Activated naive CD8-positive, alpha-beta T cell treated with anti-CD3 and anti-CD28 coated beads, Interleukin-2, amount 50 U/mL, for 24 hours (primary cell): ENCODE data around the gene SULT2A1.
A peak's percentile ranks its signal among the peaks of the same experiment; 100 is the strongest.
"Not testable (repeated sequence)": the region's sequence is repeated elsewhere in the genome, so short reads cannot be mapped to it uniquely, and the experiment has no call there.

ENCODE experiments used
- ATAC-seq: fragments of 150-1000 bp; cut with Tn5 transposase; one replicate; pipeline ENCODE4 v1.10.0; 2021
- DNase-seq: peaks from one replicate; pipeline ENCODE4 v3.0.0; 2021
- H3K27ac Mint-ChIP-seq: one replicate; pipeline ENCODE4 v1.8.0; 2021; ENCODE audit warnings: mild to moderate bottlenecking, mixed read lengths
- H3K27me3 Mint-ChIP-seq: one replicate; pipeline ENCODE4 v1.8.0; 2021; ENCODE audit warnings: mixed read lengths
- H3K36me3 Mint-ChIP-seq: one replicate; pipeline ENCODE4 v1.8.0; 2021; ENCODE audit warnings: low read depth, mixed read lengths
- H3K4me1 Mint-ChIP-seq: one replicate; pipeline ENCODE4 v1.8.0; 2021; ENCODE audit warnings: mixed read lengths
- H3K4me3 Mint-ChIP-seq: one replicate; pipeline ENCODE4 v1.8.0; 2021; ENCODE audit warnings: mild to moderate bottlenecking, moderate library complexity, mixed read lengths
- H3K9me3 Mint-ChIP-seq: one replicate; pipeline ENCODE4 v1.8.0; 2021; ENCODE audit warnings: mixed read lengths

Gene SULT2A1

DNA sequence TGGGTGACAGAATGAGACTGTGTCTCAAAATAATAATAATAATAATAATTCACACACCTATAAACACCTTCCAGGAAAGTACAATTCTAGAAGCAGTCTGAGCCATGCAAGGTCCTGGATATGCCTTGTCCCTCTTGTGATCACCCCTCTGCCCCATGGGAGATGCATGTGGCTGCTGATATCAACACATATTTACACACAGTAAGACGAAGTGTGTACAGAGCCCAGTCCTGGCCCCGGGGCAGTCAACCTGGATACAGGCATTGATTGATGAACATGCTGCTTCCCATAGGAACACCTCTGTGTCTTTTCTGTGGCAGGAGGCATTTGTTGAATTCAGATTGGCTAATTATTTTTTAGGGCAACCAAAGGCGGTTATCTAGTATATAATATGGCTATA is 3.2 kb downstream of the SULT2A1 start:
- DNase-seq (no peak), ATAC-seq (no peak)
- H3K27ac Mint-ChIP-seq, result no peak overlapping the region
- peaks cover 2% of the 10 kb centered on the region for H3K36me3 Mint-ChIP-seq
- H3K4me1 Mint-ChIP-seq, result no peaks in the 10 kb centered on the region
- H3K27me3 Mint-ChIP-seq, result peaks cover 18% of the 10 kb centered on the region
- H3K4me3 Mint-ChIP-seq, result no peak overlapping the region
- peaks cover 4% of the 10 kb centered on the region for H3K9me3 Mint-ChIP-seq

GRCh38 chr19:47881757-47882156 is 4.4 kb downstream of the SULT2A1 start:
- Mint-ChIP-seq H3K4me3 (no peak overlapping the region), H3K27me3 (peaks cover 15% of the 10 kb centered on the region), H3K36me3 (peaks cover 2% of the 10 kb centered on the region), H3K9me3 (peaks cover 4% of the 10 kb centered on the region), H3K4me1 (no peaks in the 10 kb centered on the region), H3K27ac (no peak overlapping the region)
- ATAC-seq (no peak), DNase-seq (no peak)

DNA sequence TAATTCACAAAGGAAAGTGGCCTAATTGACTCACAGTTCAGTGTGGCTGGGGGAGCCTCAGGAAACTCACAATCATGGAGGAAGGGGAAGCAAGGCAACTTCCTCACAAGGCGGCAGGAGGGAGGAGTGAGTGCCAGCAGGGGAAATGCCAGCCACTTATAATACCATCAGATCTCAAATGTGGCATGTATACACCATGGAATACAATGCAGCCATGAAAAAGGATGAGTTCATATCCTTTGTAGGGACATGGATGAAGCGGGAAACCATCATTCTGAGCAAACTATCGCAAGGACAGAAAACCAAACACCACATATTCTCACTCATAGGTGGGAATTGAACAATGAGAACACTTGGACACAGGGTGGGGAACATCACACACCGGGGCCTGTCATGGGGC is 6.7 kb downstream of the SULT2A1 start:
- H3K36me3 Mint-ChIP-seq, H3K27ac Mint-ChIP-seq, DNase-seq, H3K9me3 Mint-ChIP-seq, H3K4me1 Mint-ChIP-seq, ATAC-seq, H3K4me3 Mint-ChIP-seq: not testable (repeated sequence)
- peaks cover 13% of the 10 kb centered on the region for H3K27me3 Mint-ChIP-seq

DNA sequence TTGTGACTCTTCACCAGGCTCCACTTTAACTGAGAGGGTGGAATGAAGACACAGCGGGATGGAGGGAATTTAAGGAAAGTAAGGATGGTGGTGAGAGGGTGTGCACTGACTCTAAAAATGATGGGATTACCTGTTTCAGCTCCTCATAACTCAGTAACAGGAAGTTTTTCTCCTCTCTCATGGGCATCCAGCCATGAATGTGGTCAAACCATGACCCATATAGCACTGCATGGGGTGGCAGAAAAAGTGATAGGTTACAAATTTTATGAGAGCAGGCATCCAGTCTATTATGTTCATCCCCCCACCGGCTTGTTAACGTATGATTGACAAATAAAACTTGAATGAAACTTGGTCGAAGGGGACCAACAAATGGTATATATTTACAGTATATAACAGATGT is 7.2 kb downstream of the SULT2A1 start:
- no peak for ATAC-seq
- Mint-ChIP-seq H3K27ac (no peak overlapping the region), H3K4me3 (no peak overlapping the region), H3K27me3 (peaks cover 13% of the 10 kb centered on the region), H3K4me1 (no peaks in the 10 kb centered on the region), H3K9me3 (peaks cover 4% of the 10 kb centered on the region), H3K36me3 (peaks cover 2% of the 10 kb centered on the region)
- no peak for DNase-seq

GRCh38 chr19:47865166-47865565 is 20.9 kb downstream of the SULT2A1 start:
- H3K4me1 Mint-ChIP-seq, result peaks cover 3% of the 10 kb centered on the region
- H3K36me3 Mint-ChIP-seq, result no peaks in the 10 kb centered on the region
- H3K27me3 Mint-ChIP-seq, result peaks cover 11% of the 10 kb centered on the region
- no peak overlapping the region for H3K27ac Mint-ChIP-seq
- no peaks in the 10 kb centered on the region for H3K9me3 Mint-ChIP-seq
- DNase-seq (no peak), ATAC-seq (no peak)
- no peak overlapping the region for H3K4me3 Mint-ChIP-seq

GRCh38 chr19:47863514-47863936 is 22.6 kb downstream of the SULT2A1 start:
- ATAC-seq (peak; percentile 89), DNase-seq (peak; percentile 94)
- H3K27me3 Mint-ChIP-seq, result peaks cover 9% of the 10 kb centered on the region
- H3K9me3 Mint-ChIP-seq, result no peaks in the 10 kb centered on the region
- H3K4me1 Mint-ChIP-seq, result peaks cover 3% of the 10 kb centered on the region
- H3K27ac Mint-ChIP-seq, result no peak overlapping the region
- H3K36me3 Mint-ChIP-seq, result no peaks in the 10 kb centered on the region
- no peak overlapping the region for H3K4me3 Mint-ChIP-seq

DNA sequence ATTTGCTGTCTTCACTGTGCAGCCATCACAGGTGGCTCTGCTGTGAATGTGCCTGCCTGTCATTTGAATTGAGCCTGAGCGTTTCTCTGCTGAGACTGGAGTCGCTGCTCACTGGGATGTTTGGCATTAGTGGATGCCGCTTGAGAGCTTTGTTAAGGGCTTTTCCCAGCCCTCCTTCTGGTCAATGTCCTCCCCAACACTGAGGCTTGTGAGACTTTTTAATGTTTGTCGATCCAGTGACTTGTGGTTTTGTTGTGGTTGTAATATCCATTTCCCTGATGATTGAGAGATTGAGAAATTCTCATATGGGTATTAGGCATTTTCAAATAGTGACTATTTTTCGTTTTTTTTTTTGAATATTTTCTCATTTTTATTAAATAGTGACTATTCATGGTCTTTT is 24.5 kb downstream of the SULT2A1 start:
- Mint-ChIP-seq H3K4me3 (no peak overlapping the region), H3K4me1 (peaks cover 3% of the 10 kb centered on the region), H3K27me3 (peaks cover 9% of the 10 kb centered on the region), H3K27ac (no peak overlapping the region), H3K36me3 (no peaks in the 10 kb centered on the region), H3K9me3 (no peaks in the 10 kb centered on the region)
- ATAC-seq (no peak), DNase-seq (no peak)

GRCh38 chr19:47860602-47861297 is 25.4 kb downstream of the SULT2A1 start:
- H3K27ac Mint-ChIP-seq, result no peak overlapping the region
- ATAC-seq, result no peak

DNA sequence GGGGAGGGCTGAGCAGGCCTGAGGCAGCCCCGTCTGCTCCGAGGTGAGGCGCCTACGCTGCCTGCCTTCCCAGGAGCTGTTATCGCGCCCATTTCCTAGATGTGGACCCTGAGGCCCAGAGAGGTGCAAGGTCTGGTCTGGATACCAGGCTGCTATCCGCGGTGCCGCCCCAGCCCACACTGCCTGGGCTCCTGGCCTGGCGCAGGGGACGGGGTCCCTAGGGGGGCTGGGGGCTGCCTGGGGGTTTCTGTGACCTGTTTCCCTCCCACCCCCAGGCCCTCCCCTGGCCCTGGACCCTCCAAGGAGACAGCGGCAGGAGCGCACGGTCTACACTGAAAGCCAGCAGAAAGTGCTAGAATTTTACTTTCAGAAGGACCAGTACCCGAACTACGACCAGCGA is 26.3 kb downstream of the SULT2A1 start:
- H3K9me3 Mint-ChIP-seq, H3K36me3 Mint-ChIP-seq, DNase-seq, H3K27ac Mint-ChIP-seq, H3K4me1 Mint-ChIP-seq, H3K4me3 Mint-ChIP-seq, H3K27me3 Mint-ChIP-seq: not testable (repeated sequence)
- peak; percentile 18 for ATAC-seq

More at GRCh38 chr19:47860602-47861297, 25.4 kb downstream of the SULT2A1 start:
- H3K27me3 Mint-ChIP-seq, result peaks cover 9% of the 10 kb centered on the region
- peaks cover 3% of the 10 kb centered on the region for H3K4me1 Mint-ChIP-seq
- no peak overlapping the region for H3K4me3 Mint-ChIP-seq
- no peaks in the 10 kb centered on the region for H3K9me3 Mint-ChIP-seq
- no peak for DNase-seq
- H3K36me3 Mint-ChIP-seq, result no peaks in the 10 kb centered on the region

- H3K36me3 Mint-ChIP-seq, H3K9me3 Mint-ChIP-seq, H3K4me3 Mint-ChIP-seq, H3K4me1 Mint-ChIP-seq, H3K27ac Mint-ChIP-seq, ATAC-seq, DNase-seq: not testable (repeated sequence)
- H3K27me3 Mint-ChIP-seq, result peaks cover 11% of the 10 kb centered on the region
These were observed 27.3 kb downstream of the SULT2A1 start, which contains the start of gene TPRX2 for GRCh38 chr19:47858646-47859285. TSS of gene TPRX2 (plus strand) at chr19:47859235. CDS start at chr19:47859247, 12 bp downstream.

DNA sequence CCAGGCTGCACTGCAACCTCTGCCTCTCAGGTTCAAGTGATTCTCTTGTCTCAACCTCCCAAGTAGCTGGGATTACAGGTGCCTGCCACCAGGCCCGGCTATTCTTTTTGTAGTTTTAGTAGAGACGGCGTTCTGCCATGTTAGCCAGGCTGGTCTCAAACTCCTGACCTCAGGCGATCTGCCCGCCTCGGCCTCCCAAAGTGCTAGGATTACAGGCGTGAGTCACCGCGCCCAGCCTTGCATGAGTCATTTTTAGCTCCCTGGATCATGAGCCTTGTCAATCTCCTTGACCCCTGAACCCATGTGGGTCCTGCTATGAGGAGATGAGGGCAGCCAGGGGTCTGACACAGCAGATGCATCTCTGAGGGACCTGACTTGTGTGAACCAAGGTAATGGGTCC is 27.9 kb downstream of the SULT2A1 start:
- H3K27me3 Mint-ChIP-seq, result peaks cover 13% of the 10 kb centered on the region
- not testable (repeated sequence) for H3K9me3 Mint-ChIP-seq, H3K27ac Mint-ChIP-seq, H3K36me3 Mint-ChIP-seq, H3K4me3 Mint-ChIP-seq, H3K4me1 Mint-ChIP-seq, DNase-seq, ATAC-seq

DNA sequence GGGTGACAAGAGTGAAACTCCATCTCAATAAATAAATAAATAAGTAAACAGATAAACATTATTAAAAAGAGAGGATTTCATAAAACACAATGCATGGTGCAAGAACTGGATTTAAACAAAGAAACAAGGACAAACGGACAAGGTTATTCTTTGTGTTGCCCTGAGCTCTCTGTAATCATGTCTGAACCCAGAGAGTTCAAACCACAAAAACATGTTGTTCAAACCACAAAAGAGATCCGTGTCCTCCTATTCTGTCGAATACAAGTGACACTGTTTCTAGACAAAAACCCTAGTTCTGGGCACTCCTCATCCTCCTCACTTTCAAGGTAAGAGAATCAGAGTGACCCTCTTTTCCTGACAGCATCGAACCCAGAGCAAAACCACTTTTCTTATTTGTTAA is 31.7 kb downstream of the SULT2A1 start:
- ATAC-seq (no peak), DNase-seq (no peak)
- Mint-ChIP-seq H3K36me3 (no peaks in the 10 kb centered on the region), H3K9me3 (no peaks in the 10 kb centered on the region), H3K4me1 (peaks cover 4% of the 10 kb centered on the region), H3K27me3 (peaks cover 26% of the 10 kb centered on the region), H3K4me3 (no peak overlapping the region), H3K27ac (no peak overlapping the region)

DNA sequence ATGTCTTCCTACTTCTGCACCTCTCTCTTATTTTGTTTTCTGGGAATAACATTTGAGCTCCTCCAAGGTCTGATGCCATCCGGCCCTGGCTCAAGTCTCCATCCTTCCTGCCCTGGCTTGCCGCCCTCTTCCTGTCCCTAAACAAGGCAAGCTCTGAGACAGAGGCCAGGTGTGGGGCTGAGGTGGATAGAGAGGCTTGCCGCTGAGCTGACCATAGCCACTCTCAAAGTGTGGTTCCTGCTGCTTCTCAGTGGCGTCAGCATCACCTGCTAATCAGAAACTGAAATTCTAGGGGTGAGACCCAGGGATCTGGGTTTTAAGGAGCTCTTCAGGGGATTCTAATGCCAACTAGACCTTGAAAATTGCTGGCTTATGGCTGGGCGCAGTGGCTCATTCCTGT is 33.1 kb downstream of the SULT2A1 start:
- DNase-seq, result no peak
- peaks cover 39% of the 10 kb centered on the region for H3K27me3 Mint-ChIP-seq
- H3K9me3 Mint-ChIP-seq, result no peaks in the 10 kb centered on the region
- H3K27ac Mint-ChIP-seq, result no peak overlapping the region
- no peaks in the 10 kb centered on the region for H3K36me3 Mint-ChIP-seq
- ATAC-seq, result no peak
- peaks cover 8% of the 10 kb centered on the region for H3K4me1 Mint-ChIP-seq
- H3K4me3 Mint-ChIP-seq, result no peak overlapping the region

- Mint-ChIP-seq H3K27ac (no peak overlapping the region), H3K27me3 (peaks cover 54% of the 10 kb centered on the region), H3K36me3 (no peaks in the 10 kb centered on the region), H3K9me3 (no peaks in the 10 kb centered on the region), H3K4me3 (peak overlapping the region; percentile 38), H3K4me1 (peaks cover 5% of the 10 kb centered on the region)
- ATAC-seq (no peak), DNase-seq (peak; percentile 61)
These were observed 37.2 kb downstream of the SULT2A1 start for GRCh38 chr19:47848823-47849473.

DNA sequence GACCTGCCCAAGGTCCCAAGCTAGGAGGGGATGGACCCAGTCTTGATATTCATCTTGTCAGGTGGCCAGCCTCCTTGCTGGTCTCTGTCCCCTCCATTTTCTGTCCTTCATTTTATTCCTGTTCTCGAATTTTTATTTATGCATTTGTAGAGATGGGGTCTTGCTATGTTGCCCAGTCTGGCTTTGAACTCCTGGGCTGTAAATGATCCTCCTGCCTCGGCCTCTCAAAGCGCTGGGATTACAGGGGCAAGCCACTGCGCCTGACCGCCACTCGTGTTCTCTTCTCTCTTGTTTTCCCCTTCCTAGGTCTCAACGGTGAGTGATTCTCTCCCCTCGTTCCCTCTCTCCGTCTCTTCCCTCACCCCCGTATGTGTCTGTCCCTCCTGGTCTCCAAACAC is 37.7 kb downstream of the SULT2A1 start:
- ATAC-seq (no peak), DNase-seq (no peak)
- Mint-ChIP-seq H3K4me1 (peaks cover 5% of the 10 kb centered on the region), H3K36me3 (no peaks in the 10 kb centered on the region), H3K9me3 (no peaks in the 10 kb centered on the region), H3K27ac (no peak overlapping the region), H3K27me3 (peaks cover 51% of the 10 kb centered on the region), H3K4me3 (no peak overlapping the region)
